Umbilical cord (tissue), 2 donors: ENCODE data around the gene PCGF3. TPM values are rescaled to one million over a fixed set of nuclear protein-coding genes. Genes with fewer than 3 reads are reported as not detected.
"Not testable (repeated sequence)": the region's sequence is repeated elsewhere in the genome, so short reads cannot be mapped to it uniquely, and the experiment has no call there.

Source experiments
- DNase-seq: peaks from one replicate; pipeline ENCODE4 v3.0.0-alpha.2; 2015; ENCODE audit warnings: low spot score
- total RNA-seq: library from RNA; depleted of rRNA; stranded (reverse); fragments of >200 nt; gene quantifications from one replicate; pipeline ENCODE4 v1.2.3, GENCODE V29; 2014; ENCODE audit warnings: low replicate concordance; ENCODE audit not compliant: insufficient read depth

The PCGF3 gene
- total RNA-seq, 1 donor from 2014 or later: 48.4 TPM

- no peak for DNase-seq
These were observed 38.1 kb upstream of the PCGF3 start for GRCh38 chr4:667545-667925.

GRCh38 chr4:668219-668618, 37.4 kb upstream of the PCGF3 start:
- not testable (repeated sequence) for DNase-seq

GRCh38 chr4:669806-670559, 35.6 kb upstream of the PCGF3 start:
- DNase-seq: not testable (repeated sequence)

GRCh38 chr4:671769-672168, 33.9 kb upstream of the PCGF3 start:
- DNase-seq: no peak

- peak; percentile 35 for DNase-seq
These were observed 32.1 kb upstream of the PCGF3 start for GRCh38 chr4:673349-674091.

- DNase-seq: peak; percentile 98
These were observed 31.2 kb upstream of the PCGF3 start, which contains the start of the genes ATP5ME and MYL5 for GRCh38 chr4:674172-675035. TSS of gene ATP5ME (minus strand) at chr4:674276. CDS start at chr4:674247, 29 bp downstream. TSS of gene MYL5 (plus strand) at chr4:674542. CDS start at chr4:678027, 3,485 bp downstream.

- DNase-seq: no peak
These were observed 30.4 kb upstream of the PCGF3 start for GRCh38 chr4:675036-675882.

GRCh38 chr4:675980-676870, 29.4 kb upstream of the PCGF3 start:
- DNase-seq: peak; percentile 43

GRCh38 chr4:676871-677235, 28.8 kb upstream of the PCGF3 start:
- DNase-seq: no peak

- peak; percentile 35 for DNase-seq
These were observed 28.0 kb upstream of the PCGF3 start for GRCh38 chr4:677431-678293.

GRCh38 chr4:678331-679103, 27.1 kb upstream of the PCGF3 start:
- DNase-seq: no peak

GRCh38 chr4:679104-679481, 26.5 kb upstream of the PCGF3 start:
- no peak for DNase-seq

- DNase-seq: no peak
These were observed 26.0 kb upstream of the PCGF3 start for GRCh38 chr4:679629-680028.

GRCh38 chr4:680091-680490, 25.5 kb upstream of the PCGF3 start:
- DNase-seq: no peak

- DNase-seq: no peak
These were observed 25.1 kb upstream of the PCGF3 start for GRCh38 chr4:680551-680927.

GRCh38 chr4:680928-681645, 24.5 kb upstream of the PCGF3 start:
- peak; percentile 63 for DNase-seq

GRCh38 chr4:681736-682451, 23.7 kb upstream of the PCGF3 start:
- DNase-seq: no peak
